ENCODE measurements around the gene PIGK.

DNA sequence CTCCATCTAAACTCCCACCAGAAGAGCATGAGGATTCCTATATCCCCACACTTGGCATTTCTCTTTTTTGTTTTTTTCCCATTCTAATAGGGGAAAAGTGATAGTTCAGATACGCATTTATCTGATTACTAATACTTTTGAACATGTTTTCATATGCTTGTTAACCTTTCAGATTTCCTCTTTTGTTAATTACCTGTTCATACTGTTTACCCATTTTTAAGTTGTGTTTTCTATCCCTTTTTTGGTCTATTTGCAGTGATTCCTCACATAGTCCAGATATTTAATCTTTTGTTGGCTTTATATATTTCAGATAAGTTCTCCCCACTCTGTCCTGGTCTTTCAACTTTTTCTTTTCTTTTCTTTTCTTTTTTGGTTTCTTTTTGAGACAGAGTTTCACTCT is 13.6 kb upstream of the PIGK start:
- TF ChIP-seq POLR2AphosphoS5 (IDR thresholded peaks at IDR 0.05; ENCODE audit: insufficient read depth, low read depth, low read length) (no peak), POLR2A (IDR thresholded peaks at IDR 0.05; ENCODE audit: low read depth, low read length) (no peak), EZH2 (IDR thresholded peaks at IDR 0.05; ENCODE audit: borderline replicate concordance, low read depth, low read length, severe bottlenecking) (no peak), MAX (IDR thresholded peaks at IDR 0.05; ENCODE audit: insufficient read depth, insufficient read length) (no peak), JUN (IDR thresholded peaks at IDR 0.05; ENCODE audit: borderline replicate concordance, insufficient read depth, insufficient read length, low read depth) (no peak), FOS (IDR thresholded peaks at IDR 0.05; ENCODE audit: borderline replicate concordance, insufficient read depth, low read length) (no peak)
- TF ChIP-seq, protein P1, sequence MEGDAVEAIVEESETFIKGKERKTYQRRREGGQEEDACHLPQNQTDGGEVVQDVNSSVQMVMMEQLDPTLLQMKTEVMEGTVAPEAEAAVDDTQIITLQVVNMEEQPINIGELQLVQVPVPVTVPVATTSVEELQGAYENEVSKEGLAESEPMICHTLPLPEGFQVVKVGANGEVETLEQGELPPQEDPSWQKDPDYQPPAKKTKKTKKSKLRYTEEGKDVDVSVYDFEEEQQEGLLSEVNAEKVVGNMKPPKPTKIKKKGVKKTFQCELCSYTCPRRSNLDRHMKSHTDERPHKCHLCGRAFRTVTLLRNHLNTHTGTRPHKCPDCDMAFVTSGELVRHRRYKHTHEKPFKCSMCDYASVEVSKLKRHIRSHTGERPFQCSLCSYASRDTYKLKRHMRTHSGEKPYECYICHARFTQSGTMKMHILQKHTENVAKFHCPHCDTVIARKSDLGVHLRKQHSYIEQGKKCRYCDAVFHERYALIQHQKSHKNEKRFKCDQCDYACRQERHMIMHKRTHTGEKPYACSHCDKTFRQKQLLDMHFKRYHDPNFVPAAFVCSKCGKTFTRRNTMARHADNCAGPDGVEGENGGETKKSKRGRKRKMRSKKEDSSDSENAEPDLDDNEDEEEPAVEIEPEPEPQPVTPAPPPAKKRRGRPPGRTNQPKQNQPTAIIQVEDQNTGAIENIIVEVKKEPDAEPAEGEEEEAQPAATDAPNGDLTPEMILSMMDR (IDR thresholded peaks at IDR 0.05; ENCODE audit: extremely low read depth in 1 of 2, insufficient read depth in 1 of 2, low read depth in 1 of 2, low read length in 2 of 2) = no peak

All from endothelial cell of umbilical vein (primary cell).